ENCODE measurements around the gene TDRD12. TPM values are rescaled to one million over a fixed set of nuclear protein-coding genes. Genes with fewer than 3 reads are reported as not detected.

The TDRD12 gene
- total RNA-seq, 1 donor = 0.36 TPM

DNA sequence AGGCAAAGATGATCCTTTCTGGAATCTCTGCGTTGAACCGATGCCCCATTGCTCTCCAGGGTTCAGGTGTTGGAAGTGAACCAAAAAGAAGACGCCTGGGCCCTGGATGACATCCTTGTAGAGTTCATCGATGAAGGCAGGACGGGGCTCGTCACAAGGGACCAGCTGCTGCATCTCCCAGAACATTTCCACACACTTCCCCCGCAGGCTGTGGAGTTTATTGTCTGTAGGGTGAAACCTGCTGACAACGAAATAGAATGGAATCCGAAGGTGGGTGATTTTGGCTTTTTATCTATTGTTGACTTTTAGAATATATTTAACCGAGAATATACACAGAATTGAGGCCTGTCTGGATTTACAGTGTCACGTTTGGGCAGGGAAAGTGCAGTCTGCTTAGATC is 91.6 kb downstream of the TDRD12 start:
- Histone ChIP-seq H3K27me3 (ENCODE audit: insufficient read depth, low read length) (no peaks in the 10 kb centered on the region), H3K27ac (ENCODE audit: low read depth, low read length) (no peak overlapping the region), H2AFZ (ENCODE audit: low read length) (no peak overlapping the region), H4K20me1 (ENCODE audit: insufficient read depth, low read length) (no peaks in the 10 kb centered on the region), H3K9me3 (ENCODE audit: low read depth, low read length) (no peaks in the 10 kb centered on the region), H3K36me3 (ENCODE audit: insufficient read depth, low read length) (no peaks in the 10 kb centered on the region), H3K4me3 (ENCODE audit: insufficient read depth, low read length) (no peak overlapping the region), H3K4me2 (ENCODE audit: insufficient read depth, low read length) (no peak overlapping the region), H3K4me1 (ENCODE audit: insufficient read depth, low read length) (no peaks in the 10 kb centered on the region), H3K79me2 (ENCODE audit: insufficient read depth, low read length) (no peaks in the 10 kb centered on the region)
- DNase-seq (ENCODE audit: insufficient read length, low spot score, missing footprints) = no peak
- TF ChIP-seq, protein P1, sequence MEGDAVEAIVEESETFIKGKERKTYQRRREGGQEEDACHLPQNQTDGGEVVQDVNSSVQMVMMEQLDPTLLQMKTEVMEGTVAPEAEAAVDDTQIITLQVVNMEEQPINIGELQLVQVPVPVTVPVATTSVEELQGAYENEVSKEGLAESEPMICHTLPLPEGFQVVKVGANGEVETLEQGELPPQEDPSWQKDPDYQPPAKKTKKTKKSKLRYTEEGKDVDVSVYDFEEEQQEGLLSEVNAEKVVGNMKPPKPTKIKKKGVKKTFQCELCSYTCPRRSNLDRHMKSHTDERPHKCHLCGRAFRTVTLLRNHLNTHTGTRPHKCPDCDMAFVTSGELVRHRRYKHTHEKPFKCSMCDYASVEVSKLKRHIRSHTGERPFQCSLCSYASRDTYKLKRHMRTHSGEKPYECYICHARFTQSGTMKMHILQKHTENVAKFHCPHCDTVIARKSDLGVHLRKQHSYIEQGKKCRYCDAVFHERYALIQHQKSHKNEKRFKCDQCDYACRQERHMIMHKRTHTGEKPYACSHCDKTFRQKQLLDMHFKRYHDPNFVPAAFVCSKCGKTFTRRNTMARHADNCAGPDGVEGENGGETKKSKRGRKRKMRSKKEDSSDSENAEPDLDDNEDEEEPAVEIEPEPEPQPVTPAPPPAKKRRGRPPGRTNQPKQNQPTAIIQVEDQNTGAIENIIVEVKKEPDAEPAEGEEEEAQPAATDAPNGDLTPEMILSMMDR (IDR thresholded peaks at IDR 0.05; ENCODE audit: extremely low read depth, low read depth, low read length) = no peak

DNA sequence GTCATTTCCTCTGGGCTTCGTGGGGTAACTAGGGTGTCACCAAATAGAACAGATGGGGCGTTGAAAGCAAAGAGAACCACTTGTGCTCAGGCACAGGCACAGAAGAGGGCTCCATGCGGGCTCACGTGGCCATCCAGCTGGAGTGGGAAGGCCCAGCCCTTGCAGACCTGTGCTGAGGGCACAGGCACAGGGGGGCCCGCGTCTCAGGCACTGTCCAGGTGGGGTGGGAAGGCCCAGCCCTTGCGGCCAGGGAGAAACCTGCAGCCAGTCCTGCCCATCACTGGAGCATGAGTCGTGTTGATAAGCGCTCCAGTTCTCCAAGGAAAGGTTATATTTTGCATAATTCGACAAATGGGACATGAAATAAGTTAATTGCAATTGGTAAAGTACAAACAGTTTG is 92.5 kb downstream of the TDRD12 start:
- Histone ChIP-seq H3K79me2 (ENCODE audit: insufficient read depth, low read length) (no peaks in the 10 kb centered on the region), H4K20me1 (ENCODE audit: insufficient read depth, low read length) (no peaks in the 10 kb centered on the region), H3K36me3 (ENCODE audit: insufficient read depth, low read length) (no peaks in the 10 kb centered on the region), H3K4me1 (ENCODE audit: insufficient read depth, low read length) (no peaks in the 10 kb centered on the region), H3K27me3 (ENCODE audit: insufficient read depth, low read length) (no peaks in the 10 kb centered on the region), H2AFZ (ENCODE audit: low read length) (no peak overlapping the region), H3K9me3 (ENCODE audit: low read depth, low read length) (no peaks in the 10 kb centered on the region), H3K4me2 (ENCODE audit: insufficient read depth, low read length) (no peak overlapping the region), H3K4me3 (ENCODE audit: insufficient read depth, low read length) (no peak overlapping the region), H3K27ac (ENCODE audit: low read depth, low read length) (no peak overlapping the region)
- TF ChIP-seq, protein P1 (IDR thresholded peaks at IDR 0.05; ENCODE audit: extremely low read depth, low read depth, low read length) = no peak
- no peak for DNase-seq (ENCODE audit: insufficient read length, low spot score, missing footprints)

DNA sequence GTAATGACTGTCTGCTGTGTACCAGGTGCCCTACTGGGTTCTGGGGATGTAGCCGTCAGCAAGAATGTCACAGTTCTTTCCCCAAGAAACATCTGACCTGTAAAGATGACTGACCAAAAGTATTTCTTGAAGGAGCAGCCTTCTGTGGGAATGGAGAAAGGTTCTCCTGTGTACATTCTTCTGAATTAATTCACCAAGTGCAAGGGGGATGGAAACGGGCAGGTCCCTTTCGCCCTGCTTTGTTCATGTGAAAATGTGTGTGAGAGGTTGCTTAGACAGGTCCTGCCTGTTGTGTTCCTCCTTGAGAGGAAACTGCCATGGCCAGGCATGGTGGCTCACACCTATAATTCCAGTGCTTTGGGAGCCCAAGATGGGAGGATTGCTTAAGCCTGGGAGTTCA is 93.0 kb downstream of the TDRD12 start:
- TF ChIP-seq, protein P1 (IDR thresholded peaks at IDR 0.05; ENCODE audit: extremely low read depth, low read depth, low read length) = no peak
- H3K9me3 ChIP-seq (ENCODE audit: low read depth, low read length) = no peaks in the 10 kb centered on the region
- no peak overlapping the region for H2AFZ ChIP-seq (ENCODE audit: low read length)
- H3K79me2 ChIP-seq (ENCODE audit: insufficient read depth, low read length) = no peaks in the 10 kb centered on the region
- H3K4me2 ChIP-seq (ENCODE audit: insufficient read depth, low read length) = no peak overlapping the region
- H3K27me3 ChIP-seq (ENCODE audit: insufficient read depth, low read length) = no peaks in the 10 kb centered on the region
- no peaks in the 10 kb centered on the region for H4K20me1 ChIP-seq (ENCODE audit: insufficient read depth, low read length)
- no peaks in the 10 kb centered on the region for H3K36me3 ChIP-seq (ENCODE audit: insufficient read depth, low read length)
- no peak overlapping the region for H3K27ac ChIP-seq (ENCODE audit: low read depth, low read length)
- no peaks in the 10 kb centered on the region for H3K4me1 ChIP-seq (ENCODE audit: insufficient read depth, low read length)
- DNase-seq (ENCODE audit: insufficient read length, low spot score, missing footprints) = no peak
- H3K4me3 ChIP-seq (ENCODE audit: insufficient read depth, low read length) = no peak overlapping the region

DNA sequence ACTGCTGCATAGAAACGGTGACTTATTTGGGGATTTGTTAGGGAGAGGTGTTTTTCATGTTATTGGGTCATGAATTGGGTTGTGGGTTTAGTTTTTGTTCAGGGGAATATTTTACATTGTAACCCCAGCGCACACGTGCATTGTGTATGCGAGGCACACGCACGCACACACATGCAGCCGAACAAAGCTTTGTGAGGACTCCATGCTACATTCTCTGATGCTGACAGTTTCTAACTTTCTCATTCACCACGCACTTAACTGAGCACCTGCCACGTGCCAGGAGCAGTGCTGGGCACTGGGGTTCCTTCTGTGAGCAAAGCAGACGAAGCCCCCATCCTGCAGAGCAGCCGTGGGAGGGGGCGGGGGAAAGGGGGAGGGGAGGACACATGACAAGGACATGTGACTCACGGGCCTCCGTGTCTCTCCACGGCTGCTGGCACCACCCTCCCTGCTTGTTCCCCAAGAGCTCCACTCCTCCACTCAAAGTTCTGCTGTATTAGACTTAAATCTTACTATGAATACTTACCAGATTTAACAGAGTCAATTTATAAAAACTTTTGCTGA is 94.4 kb downstream of the TDRD12 start:
- Histone ChIP-seq H3K4me1 (ENCODE audit: insufficient read depth, low read length) (no peaks in the 10 kb centered on the region), H3K27ac (ENCODE audit: low read depth, low read length) (no peak overlapping the region), H3K4me2 (ENCODE audit: insufficient read depth, low read length) (no peak overlapping the region)

More for the DNA sequence above, 94.4 kb downstream of the TDRD12 start:
- Histone ChIP-seq H3K4me3 (ENCODE audit: insufficient read depth, low read length) (no peak overlapping the region), H3K36me3 (ENCODE audit: insufficient read depth, low read length) (no peaks in the 10 kb centered on the region), H3K27me3 (ENCODE audit: insufficient read depth, low read length) (no peaks in the 10 kb centered on the region), H3K79me2 (ENCODE audit: insufficient read depth, low read length) (no peaks in the 10 kb centered on the region), H2AFZ (ENCODE audit: low read length) (no peak overlapping the region), H4K20me1 (ENCODE audit: insufficient read depth, low read length) (no peaks in the 10 kb centered on the region), H3K9me3 (ENCODE audit: low read depth, low read length) (no peaks in the 10 kb centered on the region)
- no peak for DNase-seq (ENCODE audit: insufficient read length, low spot score, missing footprints)
- TF ChIP-seq, protein P1 (IDR thresholded peaks at IDR 0.05; ENCODE audit: extremely low read depth, low read depth, low read length) = no peak

Data from osteoblast (primary cell).